Measurements from ENCODE around the gene HIRIP3.

Gene HIRIP3

DNA sequence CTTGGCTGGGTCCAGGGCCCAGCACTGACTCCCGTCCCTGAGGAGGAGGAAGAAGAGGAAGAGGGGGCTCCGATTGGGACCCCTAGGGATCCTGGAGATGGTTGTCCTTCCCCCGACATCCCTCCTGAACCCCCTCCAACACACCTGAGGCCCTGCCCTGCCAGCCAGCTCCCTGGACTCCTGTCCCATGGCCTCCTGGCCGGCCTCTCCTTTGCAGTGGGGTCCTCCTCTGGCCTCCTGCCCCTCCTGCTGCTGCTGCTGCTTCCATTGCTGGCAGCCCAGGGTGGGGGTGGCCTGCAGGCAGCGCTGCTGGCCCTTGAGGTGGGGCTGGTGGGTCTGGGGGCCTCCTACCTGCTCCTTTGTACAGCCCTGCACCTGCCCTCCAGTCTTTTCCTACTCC, 8.5 kb downstream of the HIRIP3 start:
- no peak for DNase-seq (ENCODE audit: insufficient read length, low spot score)
- no peak for FAIRE-seq
- no peak for TF ChIP-seq POLR2A (IDR thresholded peaks at IDR 0.05; ENCODE audit: low read depth, low read length)
- no peak for TF ChIP-seq SPI1 (IDR thresholded peaks at IDR 0.05; ENCODE audit: low read depth, low read length)
- TF ChIP-seq POLR2AphosphoS5 (IDR thresholded peaks at IDR 0.05; ENCODE audit: low read depth, low read length): no peak
- TF ChIP-seq PAX5 (IDR thresholded peaks at IDR 0.05; ENCODE audit: insufficient read depth, low read length, severe bottlenecking): no peak
- no peak for TF ChIP-seq TAF1 (IDR thresholded peaks at IDR 0.05; ENCODE audit: low read depth, low read length)
- no peak for TF ChIP-seq POU2F2 (IDR thresholded peaks at IDR 0.05; ENCODE audit: low read depth, low read length)

DNA sequence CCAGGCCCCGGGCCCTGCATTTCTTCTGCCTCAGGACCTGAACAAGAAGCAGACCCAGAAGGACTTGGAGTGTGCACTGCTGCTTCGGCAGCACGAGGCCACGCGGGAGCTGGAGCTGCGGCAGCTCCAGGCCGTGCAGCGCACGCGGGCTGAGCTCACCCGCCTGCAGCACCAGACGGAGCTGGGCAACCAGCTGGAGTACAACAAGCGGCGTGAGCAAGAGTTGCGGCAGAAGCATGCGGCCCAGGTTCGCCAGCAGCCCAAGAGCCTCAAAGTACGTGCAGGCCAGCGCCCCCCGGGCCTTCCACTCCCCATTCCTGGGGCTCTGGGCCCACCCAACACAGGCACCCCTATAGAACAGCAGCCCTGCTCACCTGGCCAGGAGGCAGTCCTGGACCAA, 9.2 kb downstream of the HIRIP3 start:
- TF ChIP-seq POU2F2 (IDR thresholded peaks at IDR 0.05; ENCODE audit: low read depth, low read length) (no peak), PAX5 (IDR thresholded peaks at IDR 0.05; ENCODE audit: insufficient read depth, low read length, severe bottlenecking) (no peak), SPI1 (IDR thresholded peaks at IDR 0.05; ENCODE audit: low read depth, low read length) (no peak), POLR2AphosphoS5 (IDR thresholded peaks at IDR 0.05; ENCODE audit: low read depth, low read length) (no peak), POLR2A (IDR thresholded peaks at IDR 0.05; ENCODE audit: low read depth, low read length) (no peak), TAF1 (IDR thresholded peaks at IDR 0.05; ENCODE audit: low read depth, low read length) (no peak)
- no peak for FAIRE-seq
- DNase-seq (ENCODE audit: insufficient read length, low spot score): no peak

DNA sequence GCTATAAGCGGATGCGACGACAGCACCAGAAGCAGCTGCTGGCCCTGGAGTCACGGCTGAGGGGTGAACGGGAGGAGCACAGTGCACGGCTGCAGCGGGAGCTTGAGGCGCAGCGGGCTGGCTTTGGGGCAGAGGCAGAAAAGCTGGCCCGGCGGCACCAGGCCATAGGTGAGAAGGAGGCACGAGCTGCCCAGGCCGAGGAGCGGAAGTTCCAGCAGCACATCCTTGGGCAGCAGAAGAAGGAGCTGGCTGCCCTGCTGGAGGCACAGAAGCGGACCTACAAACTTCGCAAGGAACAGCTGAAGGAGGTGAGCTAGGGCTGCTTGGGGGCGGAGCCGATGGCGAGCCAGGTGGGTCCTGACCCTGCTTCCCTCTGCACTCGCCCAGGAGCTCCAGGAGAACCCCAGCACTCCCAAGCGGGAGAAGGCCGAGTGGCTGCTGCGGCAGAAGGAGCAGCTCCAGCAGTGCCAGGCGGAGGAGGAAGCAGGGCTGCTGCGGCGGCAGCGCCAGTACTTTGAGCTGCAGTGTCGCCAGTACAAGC, 10.1 kb downstream of the HIRIP3 start:
- DNase-seq (ENCODE audit: insufficient read length, low spot score): no peak
- no peak for TF ChIP-seq PAX5 (IDR thresholded peaks at IDR 0.05; ENCODE audit: insufficient read depth, low read length, severe bottlenecking)
- no peak for TF ChIP-seq POU2F2 (IDR thresholded peaks at IDR 0.05; ENCODE audit: low read depth, low read length)
- TF ChIP-seq POLR2AphosphoS5 (IDR thresholded peaks at IDR 0.05; ENCODE audit: low read depth, low read length): no peak
- TF ChIP-seq POLR2A (IDR thresholded peaks at IDR 0.05; ENCODE audit: low read depth, low read length): no peak
- no peak for TF ChIP-seq SPI1 (IDR thresholded peaks at IDR 0.05; ENCODE audit: low read depth, low read length)
- TF ChIP-seq TAF1 (IDR thresholded peaks at IDR 0.05; ENCODE audit: low read depth, low read length): no peak
- no peak for FAIRE-seq

DNA sequence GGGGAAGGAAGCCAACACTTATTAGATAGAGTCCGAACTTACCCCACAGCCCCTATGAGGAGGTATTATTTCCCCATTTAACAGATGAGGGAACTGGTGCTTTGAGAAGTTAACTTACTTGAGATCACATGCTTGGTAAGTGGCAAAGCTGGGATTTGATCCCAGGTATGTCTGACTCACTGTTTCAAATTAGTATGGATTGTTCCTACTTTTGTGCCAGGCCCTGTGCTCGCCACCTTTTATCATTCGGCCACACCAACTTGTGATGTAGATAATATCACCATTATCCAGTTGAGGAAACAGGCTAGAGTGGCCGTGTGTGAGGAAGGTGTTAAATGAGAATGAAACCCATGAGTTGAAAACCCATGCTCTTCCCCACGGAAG, 10.7 kb downstream of the HIRIP3 start:
- no peak for TF ChIP-seq PAX5 (IDR thresholded peaks at IDR 0.05; ENCODE audit: insufficient read depth, low read length, severe bottlenecking)
- TF ChIP-seq POLR2AphosphoS5 (IDR thresholded peaks at IDR 0.05; ENCODE audit: low read depth, low read length): no peak
- TF ChIP-seq POLR2A (IDR thresholded peaks at IDR 0.05; ENCODE audit: low read depth, low read length): no peak
- TF ChIP-seq POU2F2 (IDR thresholded peaks at IDR 0.05; ENCODE audit: low read depth, low read length): no peak
- TF ChIP-seq SPI1 (IDR thresholded peaks at IDR 0.05; ENCODE audit: low read depth, low read length): no peak
- TF ChIP-seq TAF1 (IDR thresholded peaks at IDR 0.05; ENCODE audit: low read depth, low read length): no peak
- DNase-seq (ENCODE audit: insufficient read length, low spot score) (no peak), FAIRE-seq (no peak)

DNA sequence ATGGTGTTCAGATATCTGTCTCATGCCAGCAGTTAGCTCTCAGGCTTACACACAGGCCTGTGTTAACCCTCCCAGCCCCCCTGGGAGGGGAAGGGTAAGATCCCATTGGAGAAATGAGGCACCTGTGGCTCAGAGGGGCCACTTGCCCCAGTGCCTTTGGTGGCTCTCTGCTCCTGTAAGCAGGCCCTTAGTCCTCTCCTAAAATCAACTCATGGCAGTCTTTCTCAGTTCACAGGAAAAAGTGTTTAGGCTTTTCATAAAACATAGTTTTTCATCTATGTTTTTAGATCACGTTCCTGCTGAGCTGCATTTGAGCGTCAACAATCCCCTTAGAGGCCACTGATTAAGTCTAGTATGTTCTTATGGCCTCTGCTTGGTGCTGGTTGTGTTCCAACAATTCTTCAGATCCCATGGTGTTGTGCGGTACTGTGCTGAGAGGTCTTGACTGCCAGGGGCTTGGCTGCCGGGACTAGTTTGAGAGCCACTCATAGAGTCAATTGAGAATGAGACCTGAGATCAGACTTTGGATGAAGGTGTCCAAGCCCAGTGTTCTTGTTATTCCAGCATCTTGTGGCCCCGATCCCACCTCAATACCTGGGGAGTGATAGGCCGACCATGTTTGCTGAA, 11.2 kb downstream of the HIRIP3 start:
- no peak for FAIRE-seq
- TF ChIP-seq POU2F2 (IDR thresholded peaks at IDR 0.05; ENCODE audit: low read depth, low read length): no peak
- TF ChIP-seq POLR2A (IDR thresholded peaks at IDR 0.05; ENCODE audit: low read depth, low read length): no peak
- TF ChIP-seq POLR2AphosphoS5 (IDR thresholded peaks at IDR 0.05; ENCODE audit: low read depth, low read length): no peak
- TF ChIP-seq SPI1 (IDR thresholded peaks at IDR 0.05; ENCODE audit: low read depth, low read length): no peak
- TF ChIP-seq TAF1 (IDR thresholded peaks at IDR 0.05; ENCODE audit: low read depth, low read length): no peak
- no peak for DNase-seq (ENCODE audit: insufficient read length, low spot score)

DNA sequence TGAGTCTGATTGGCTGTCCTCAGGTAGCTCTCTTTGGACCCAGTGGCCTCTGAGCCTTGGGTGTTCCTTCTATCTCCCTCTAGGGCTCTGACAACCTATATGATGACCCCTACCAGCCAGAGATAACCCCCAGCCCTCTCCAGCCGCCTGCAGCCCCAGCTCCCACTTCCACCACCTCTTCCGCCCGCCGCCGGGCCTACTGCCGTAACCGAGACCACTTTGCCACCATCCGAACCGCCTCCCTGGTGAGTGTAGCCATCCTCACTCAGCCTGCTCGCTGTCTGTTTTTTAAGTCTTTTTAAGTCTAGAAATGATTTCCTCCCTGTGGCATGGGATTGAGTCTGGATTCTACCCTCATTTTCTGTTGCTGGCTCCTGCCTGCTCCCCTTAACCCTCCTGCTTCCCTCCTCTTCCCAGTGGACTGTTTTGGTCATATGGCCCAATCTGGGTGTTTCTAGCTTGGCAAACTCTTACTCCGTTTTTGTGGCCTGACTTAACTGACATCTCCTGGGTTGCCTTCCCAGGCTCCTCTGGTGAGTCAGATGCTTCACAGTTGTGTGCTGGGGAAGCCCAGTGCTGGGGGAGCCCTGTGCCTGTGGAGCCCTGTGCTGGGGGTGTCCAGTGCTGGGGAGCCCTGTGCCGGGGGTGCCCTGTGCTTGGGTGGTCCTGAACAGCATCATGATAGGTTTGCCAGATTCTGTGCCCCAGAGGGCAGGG, 11.8 kb downstream of the HIRIP3 start:
- DNase-seq (ENCODE audit: insufficient read length, low spot score) (no peak), FAIRE-seq (no peak)
- no peak for TF ChIP-seq SPI1 (IDR thresholded peaks at IDR 0.05; ENCODE audit: low read depth, low read length)
- TF ChIP-seq POU2F2 (IDR thresholded peaks at IDR 0.05; ENCODE audit: low read depth, low read length): no peak
- no peak for TF ChIP-seq PAX5 (IDR thresholded peaks at IDR 0.05; ENCODE audit: insufficient read depth, low read length, severe bottlenecking)
- no peak for TF ChIP-seq POLR2AphosphoS5 (IDR thresholded peaks at IDR 0.05; ENCODE audit: low read depth, low read length)
- TF ChIP-seq TAF1 (IDR thresholded peaks at IDR 0.05; ENCODE audit: low read depth, low read length): no peak
- TF ChIP-seq POLR2A (IDR thresholded peaks at IDR 0.05; ENCODE audit: low read depth, low read length): no peak

DNA sequence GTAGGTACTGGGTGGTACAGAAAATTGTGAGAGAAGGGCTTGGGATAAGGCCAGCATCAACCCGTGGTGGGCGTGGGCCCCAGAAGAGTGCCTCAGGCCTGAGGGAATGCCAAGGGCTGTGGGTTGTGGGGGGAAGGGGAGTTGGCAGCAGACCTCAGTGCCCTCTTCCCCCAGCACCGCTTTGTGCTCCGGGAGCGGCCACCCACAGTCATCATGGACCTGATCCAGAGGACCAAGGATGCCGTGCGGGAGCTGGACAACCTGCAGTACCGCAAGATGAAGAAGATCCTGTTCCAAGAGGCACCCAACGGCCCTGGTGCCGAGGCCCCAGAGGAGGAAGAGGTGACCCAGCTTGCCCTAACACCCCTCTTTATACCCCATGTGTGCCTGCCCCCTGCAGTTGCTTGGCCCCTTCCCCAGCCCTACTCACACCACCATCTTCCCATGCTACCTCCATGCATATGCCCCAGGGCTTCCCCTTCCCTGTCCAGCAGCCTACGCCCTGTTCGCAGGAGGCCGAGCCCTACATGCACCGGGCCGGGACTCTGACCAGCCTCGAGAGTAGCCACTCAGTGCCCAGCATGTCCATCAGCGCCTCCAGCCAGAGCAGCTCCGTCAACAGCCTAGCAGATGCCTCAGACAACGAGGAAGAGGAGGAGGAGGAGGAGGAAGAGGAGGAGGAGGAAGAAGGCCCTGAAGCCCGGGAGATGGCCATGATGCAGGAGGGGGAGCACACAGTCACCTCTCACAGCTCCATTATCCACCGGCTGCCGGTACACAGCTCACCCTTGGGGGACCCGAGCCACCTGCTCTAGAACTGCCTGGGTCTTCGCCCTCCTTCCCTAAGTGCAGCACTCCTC, 12.6 kb downstream of the HIRIP3 start:
- DNase-seq (ENCODE audit: insufficient read length, low spot score): no peak
- TF ChIP-seq PAX5 (IDR thresholded peaks at IDR 0.05; ENCODE audit: insufficient read depth, low read length, severe bottlenecking) (no peak), TAF1 (IDR thresholded peaks at IDR 0.05; ENCODE audit: low read depth, low read length) (no peak), SPI1 (IDR thresholded peaks at IDR 0.05; ENCODE audit: low read depth, low read length) (no peak), POLR2A (IDR thresholded peaks at IDR 0.05; ENCODE audit: low read depth, low read length) (no peak), POLR2AphosphoS5 (IDR thresholded peaks at IDR 0.05; ENCODE audit: low read depth, low read length) (no peak)
- no peak for FAIRE-seq

DNA sequence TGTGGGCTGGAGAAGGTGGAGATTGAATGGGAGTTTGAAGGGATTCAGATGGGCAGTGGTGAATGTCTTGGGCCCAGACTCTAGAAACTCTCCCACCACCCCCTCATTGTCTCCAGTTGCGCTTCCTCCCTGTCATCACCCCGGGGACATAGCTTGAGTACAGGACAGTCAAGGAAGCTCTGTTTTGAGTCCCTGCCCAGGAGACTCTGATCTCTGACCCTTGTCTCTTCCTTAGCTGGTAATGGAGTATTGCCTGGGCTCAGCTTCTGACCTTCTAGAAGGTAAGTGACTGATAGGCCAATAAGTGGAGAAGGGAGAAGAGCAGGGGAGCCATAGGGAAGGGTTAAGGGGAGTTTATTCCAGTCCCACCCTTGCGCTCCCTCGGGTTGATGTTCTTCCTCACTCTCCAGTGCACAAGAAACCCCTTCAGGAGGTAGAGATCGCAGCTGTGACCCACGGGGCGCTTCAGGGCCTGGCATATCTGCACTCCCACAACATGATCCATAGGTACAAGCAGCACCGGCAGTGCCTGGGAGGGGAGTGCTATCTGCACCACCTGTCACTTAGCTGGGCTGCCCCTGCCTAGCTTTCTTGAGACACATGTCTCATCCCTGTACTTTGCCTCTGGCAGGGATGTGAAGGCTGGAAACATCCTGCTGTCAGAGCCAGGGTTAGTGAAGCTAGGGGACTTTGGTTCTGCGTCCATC, 16.7 kb downstream of the HIRIP3 start:
- no peak for TF ChIP-seq POLR2A (IDR thresholded peaks at IDR 0.05; ENCODE audit: low read depth, low read length)
- no peak for TF ChIP-seq PAX5 (IDR thresholded peaks at IDR 0.05; ENCODE audit: insufficient read depth, low read length, severe bottlenecking)
- TF ChIP-seq TAF1 (IDR thresholded peaks at IDR 0.05; ENCODE audit: low read depth, low read length): no peak
- TF ChIP-seq SPI1 (IDR thresholded peaks at IDR 0.05; ENCODE audit: low read depth, low read length): no peak
- no peak for TF ChIP-seq POU2F2 (IDR thresholded peaks at IDR 0.05; ENCODE audit: low read depth, low read length)
- TF ChIP-seq POLR2AphosphoS5 (IDR thresholded peaks at IDR 0.05; ENCODE audit: low read depth, low read length): no peak
- FAIRE-seq: no peak
- DNase-seq (ENCODE audit: insufficient read length, low spot score): no peak
